Measurements from ENCODE around the gene PPARG. TPM values are rescaled to one million over a fixed set of nuclear protein-coding genes. Genes with fewer than 3 reads are reported as not detected.
"Not testable (repeated sequence)": the region's sequence is repeated elsewhere in the genome, so short reads cannot be mapped to it uniquely, and the experiment has no call there.

PPARG gene
- polyA plus RNA-seq, 1 of the 3 experiments (the other 2 are of a cell fraction): 2.8 TPM

- 93% methylated on average over 7 of the region's 7 CpGs for WGBS (ENCODE audit: low lambda C conversion rate)
- POLR2A ChIA-PET: not testable (repeated sequence)
Measured at GRCh38 chr3:12285779-12286178, 3.1 kb upstream of the PPARG start.

GRCh38 chr3:12286504-12286903 lies 2.4 kb upstream of the PPARG start:
- Histone ChIP-seq H3K9ac (no peak overlapping the region), H4K20me1 (ENCODE audit: insufficient read depth) (no peaks in the 10 kb centered on the region), H3K36me3 (replicated peaks in 1 of 2; ENCODE audit: control insufficient read depth in 1 of 2, insufficient read depth in 2 of 2, low read length in 1 of 2) (no peaks in the 10 kb centered on the region), H3K79me2 (ENCODE audit: insufficient read depth) (no peaks in the 10 kb centered on the region), H3F3A (replicated peaks; ENCODE audit: insufficient read depth) (peaks cover 8% of the 10 kb centered on the region), H3K4me3 (ENCODE audit: low read depth in 2 of 2, low read length in 1 of 2) (no peak overlapping the region), H3K4me2 (no peak overlapping the region), H3K9me2 (no peaks in the 10 kb centered on the region), H2AFZ (ENCODE audit: low read depth) (no peak overlapping the region), H3K27me3 (ENCODE audit: insufficient read depth) (no peaks in the 10 kb centered on the region), H3K4me1 (ENCODE audit: control insufficient read depth in 1 of 2, insufficient read depth in 2 of 2, low read depth in 1 of 2, low read length in 1 of 2) (peaks cover 0 to 7% of the 10 kb centered on the region in 2 experiments; a peak in 1 of 4 replicates), H3K27ac (ENCODE audit: low read depth in 2 of 2, low read length in 1 of 2) (no peak overlapping the region), H3K9me3 (no peaks in the 10 kb centered on the region)
- ChIA-PET CTCF (interaction anchor here (1.0 kb wide), 1 partner anchor 19 kb away, joined by 3 read pairs; no protein-coding TSS in a partner anchor), POLR2A (no interaction called here)
- no peak for TF ChIP-seq CTCF (IDR thresholded peaks at IDR 0.05)
- TF ChIP-seq RFX5 (IDR thresholded peaks at IDR 0.05; ENCODE audit: low read length): no peak
- no peak for TF ChIP-seq MEF2A (IDR thresholded peaks at IDR 0.05; ENCODE audit: borderline replicate concordance, low read depth)
- TF ChIP-seq RXRA (IDR thresholded peaks at IDR 0.05; ENCODE audit: borderline replicate concordance, low read depth): no peak
- no peak for TF ChIP-seq YY1 (IDR thresholded peaks at IDR 0.05; ENCODE audit: low read depth)
- no peak for TF ChIP-seq RCOR1 (IDR thresholded peaks at IDR 0.05; ENCODE audit: low read length)
- TF ChIP-seq EP300 (IDR thresholded peaks at IDR 0.05; ENCODE audit: borderline replicate concordance in 1 of 2, low read depth in 1 of 2, low read length in 1 of 2): no peak
- TF ChIP-seq EZH2phosphoT487 (IDR thresholded peaks at IDR 0.05; ENCODE audit: borderline replicate concordance, low read depth): no peak
- no peak for TF ChIP-seq FOXM1 (IDR thresholded peaks at IDR 0.05; ENCODE audit: low read depth)
- no peak for TF ChIP-seq POLR2AphosphoS5 (IDR thresholded peaks at IDR 0.05; ENCODE audit: low read depth, low read length)
- TF ChIP-seq NRF1 (IDR thresholded peaks at IDR 0.05; ENCODE audit: low read depth, low read length): no peak
- 95% methylated on average over 12 of the region's 12 CpGs for WGBS (ENCODE audit: low lambda C conversion rate)
- no peak for DNase-seq

More at GRCh38 chr3:12285779-12286178, 3.1 kb upstream of the PPARG start:
- H3F3A ChIP-seq (replicated peaks; ENCODE audit: insufficient read depth); H3K4me3 ChIP-seq (ENCODE audit: low read depth in 2 of 2, low read length in 1 of 2); H3K4me1 ChIP-seq (ENCODE audit: control insufficient read depth in 1 of 2, insufficient read depth in 2 of 2, low read depth in 1 of 2, low read length in 1 of 2); H3K4me2 ChIP-seq; H3K36me3 ChIP-seq (replicated peaks in 1 of 2; ENCODE audit: control insufficient read depth in 1 of 2, insufficient read depth in 2 of 2, low read length in 1 of 2); H3K27ac ChIP-seq (ENCODE audit: low read depth in 2 of 2, low read length in 1 of 2); H3K9me3 ChIP-seq; H4K20me1 ChIP-seq (ENCODE audit: insufficient read depth); DNase-seq; H3K79me2 ChIP-seq (ENCODE audit: insufficient read depth); H3K27me3 ChIP-seq (ENCODE audit: insufficient read depth); H3K9ac ChIP-seq; H2AFZ ChIP-seq (ENCODE audit: low read depth); H3K9me2 ChIP-seq: not testable (repeated sequence)
- CTCF ChIA-PET: interaction anchor here (1.0 kb wide), 1 partner anchor 18 kb away, joined by 3 read pairs; no protein-coding TSS in a partner anchor

All from SK-N-SH (cell line).